ENCODE measurements around the gene TMA7B.

Gene TMA7B

DNA sequence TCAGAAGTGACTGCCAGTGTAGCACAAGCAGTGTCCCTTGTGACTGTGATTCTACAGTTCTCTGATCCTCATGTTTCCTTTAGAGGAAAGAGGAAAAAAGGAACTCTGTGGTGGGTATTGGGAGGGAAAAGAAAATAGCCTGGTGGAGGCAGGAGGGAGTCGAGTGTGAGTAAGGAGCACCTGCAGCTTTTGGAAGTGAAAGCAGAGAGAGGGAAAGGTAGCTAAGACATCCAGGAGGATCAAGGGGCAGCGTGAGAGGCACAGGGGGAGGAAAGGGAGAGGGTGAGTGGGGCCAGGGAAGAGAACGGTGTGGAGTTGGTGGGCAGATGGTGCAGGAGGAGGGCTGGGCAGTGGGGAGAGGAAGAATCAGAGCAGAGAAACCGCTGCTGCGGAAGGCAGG, 12.4 kb downstream of the TMA7B start:
- TF ChIP-seq, protein P1, sequence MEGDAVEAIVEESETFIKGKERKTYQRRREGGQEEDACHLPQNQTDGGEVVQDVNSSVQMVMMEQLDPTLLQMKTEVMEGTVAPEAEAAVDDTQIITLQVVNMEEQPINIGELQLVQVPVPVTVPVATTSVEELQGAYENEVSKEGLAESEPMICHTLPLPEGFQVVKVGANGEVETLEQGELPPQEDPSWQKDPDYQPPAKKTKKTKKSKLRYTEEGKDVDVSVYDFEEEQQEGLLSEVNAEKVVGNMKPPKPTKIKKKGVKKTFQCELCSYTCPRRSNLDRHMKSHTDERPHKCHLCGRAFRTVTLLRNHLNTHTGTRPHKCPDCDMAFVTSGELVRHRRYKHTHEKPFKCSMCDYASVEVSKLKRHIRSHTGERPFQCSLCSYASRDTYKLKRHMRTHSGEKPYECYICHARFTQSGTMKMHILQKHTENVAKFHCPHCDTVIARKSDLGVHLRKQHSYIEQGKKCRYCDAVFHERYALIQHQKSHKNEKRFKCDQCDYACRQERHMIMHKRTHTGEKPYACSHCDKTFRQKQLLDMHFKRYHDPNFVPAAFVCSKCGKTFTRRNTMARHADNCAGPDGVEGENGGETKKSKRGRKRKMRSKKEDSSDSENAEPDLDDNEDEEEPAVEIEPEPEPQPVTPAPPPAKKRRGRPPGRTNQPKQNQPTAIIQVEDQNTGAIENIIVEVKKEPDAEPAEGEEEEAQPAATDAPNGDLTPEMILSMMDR (conservative IDR thresholded peaks at IDR 0.05; ENCODE audit: low read length) = no peak
- H3K4me3 ChIP-seq (ENCODE audit: low read length) = no peak overlapping the region
- no peak for DNase-seq (ENCODE audit: low read depth)

DNA sequence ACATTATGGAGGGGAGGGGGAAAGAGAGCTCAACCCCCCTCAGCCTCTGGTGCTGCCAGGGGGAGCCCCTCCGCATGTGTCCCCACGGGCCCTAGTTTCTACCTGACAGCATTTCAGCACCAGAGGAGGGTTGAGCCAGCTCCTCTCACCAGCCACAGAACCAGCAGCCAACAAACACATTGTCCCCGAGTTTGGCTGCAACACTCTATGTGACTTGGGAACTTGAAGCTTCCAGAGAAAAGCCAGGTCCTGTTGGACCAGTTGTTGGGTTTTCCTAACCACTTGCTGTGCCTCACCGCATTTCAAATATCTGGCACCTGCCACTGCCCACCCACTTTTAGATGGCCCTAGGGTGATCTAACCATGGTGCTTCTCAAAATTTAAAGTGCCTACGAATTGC, 13.5 kb downstream of the TMA7B start:
- TF ChIP-seq, protein P1 (conservative IDR thresholded peaks at IDR 0.05; ENCODE audit: low read length) = no peak
- H3K4me3 ChIP-seq (ENCODE audit: low read length) = no peak overlapping the region
- no peak for DNase-seq (ENCODE audit: low read depth)

DNA sequence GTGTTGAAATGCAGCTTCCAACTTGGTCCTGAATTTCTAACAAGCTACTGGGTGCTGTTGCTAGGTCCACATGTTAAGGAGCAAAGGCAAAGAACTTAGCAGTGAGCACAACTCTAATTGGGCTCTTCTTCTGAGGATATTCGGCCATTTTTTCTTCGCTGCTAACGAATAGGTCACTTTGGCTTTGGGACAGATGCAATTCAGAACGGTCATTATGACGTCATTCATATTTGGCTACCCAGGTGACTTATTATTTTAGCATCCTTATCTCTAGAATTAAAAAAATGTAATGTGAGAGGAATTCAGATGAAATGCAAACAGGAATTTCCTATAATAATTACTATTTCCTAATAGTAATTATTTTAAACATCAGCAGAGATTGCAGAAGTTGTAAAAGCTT, 13.9 kb downstream of the TMA7B start:
- TF ChIP-seq, protein P1 (conservative IDR thresholded peaks at IDR 0.05; ENCODE audit: low read length) = no peak
- H3K4me3 ChIP-seq (ENCODE audit: low read length) = no peak overlapping the region
- no peak for DNase-seq (ENCODE audit: low read depth)

DNA sequence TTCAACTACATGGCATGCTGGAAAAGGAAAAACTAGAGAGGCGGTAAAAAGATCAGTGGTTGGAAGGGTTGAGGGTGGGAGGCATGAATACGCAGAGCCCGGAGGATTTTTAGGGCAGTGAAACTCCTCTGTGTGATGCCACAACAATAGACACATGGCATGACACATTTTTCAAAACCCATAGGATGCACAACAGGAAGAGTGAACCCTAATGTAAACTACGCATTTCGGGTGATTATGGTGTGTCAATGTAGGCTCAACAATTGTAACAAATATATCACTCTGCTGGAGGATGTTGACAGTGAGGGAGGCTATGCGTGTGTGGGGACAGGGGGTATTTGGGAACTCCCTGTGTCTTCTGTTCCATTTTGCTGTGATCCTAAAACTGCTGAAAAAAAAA, 18.9 kb downstream of the TMA7B start:
- no peak for DNase-seq (ENCODE audit: low read depth)
- TF ChIP-seq, protein P1 (conservative IDR thresholded peaks at IDR 0.05; ENCODE audit: low read length) = no peak
- H3K4me3 ChIP-seq (ENCODE audit: low read length) = no peak overlapping the region

DNA sequence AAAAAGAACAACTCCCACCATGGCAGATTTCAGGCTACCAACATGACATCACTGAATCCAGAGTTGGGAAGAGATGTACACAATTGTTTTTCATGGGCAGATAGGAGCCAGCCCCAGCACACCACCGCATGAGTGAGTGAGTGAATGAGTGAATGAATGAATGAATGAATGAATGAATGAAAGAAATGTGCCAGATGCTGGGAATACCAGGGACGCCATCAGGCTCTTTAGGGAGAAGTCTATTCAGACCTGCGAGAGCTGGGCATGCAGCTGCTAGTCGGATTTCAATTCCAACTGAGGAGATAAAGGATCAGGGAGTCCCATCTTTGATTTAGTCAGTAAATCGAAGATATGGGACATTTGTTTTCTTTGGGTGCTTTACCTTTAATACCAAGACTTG, 19.3 kb downstream of the TMA7B start:
- TF ChIP-seq, protein P1 (conservative IDR thresholded peaks at IDR 0.05; ENCODE audit: low read length) = no peak
- no peak overlapping the region for H3K4me3 ChIP-seq (ENCODE audit: low read length)
- no peak for DNase-seq (ENCODE audit: low read depth)

DNA sequence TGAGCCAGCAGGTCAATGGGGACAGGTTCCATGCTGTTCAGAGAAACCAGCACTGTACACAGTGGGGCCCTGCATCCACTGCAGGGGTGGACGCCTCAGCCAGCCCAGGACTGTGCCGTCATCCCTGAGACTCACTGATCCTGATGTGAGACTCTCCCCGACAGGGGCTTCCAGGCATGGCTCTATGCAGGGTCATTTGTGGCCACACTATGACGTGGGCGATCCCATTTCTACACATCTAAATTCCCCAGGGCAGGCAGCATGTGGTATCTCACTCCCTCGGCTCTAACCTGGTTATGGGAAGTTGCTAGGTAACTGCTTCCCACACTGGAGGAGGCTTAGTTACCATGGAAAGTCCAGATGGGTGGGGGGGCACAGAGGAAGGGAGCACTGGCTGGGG, 20.4 kb downstream of the TMA7B start:
- no peak for DNase-seq (ENCODE audit: low read depth)
- TF ChIP-seq, protein P1 (conservative IDR thresholded peaks at IDR 0.05; ENCODE audit: low read length) = no peak
- H3K4me3 ChIP-seq (ENCODE audit: low read length) = no peak overlapping the region

DNA sequence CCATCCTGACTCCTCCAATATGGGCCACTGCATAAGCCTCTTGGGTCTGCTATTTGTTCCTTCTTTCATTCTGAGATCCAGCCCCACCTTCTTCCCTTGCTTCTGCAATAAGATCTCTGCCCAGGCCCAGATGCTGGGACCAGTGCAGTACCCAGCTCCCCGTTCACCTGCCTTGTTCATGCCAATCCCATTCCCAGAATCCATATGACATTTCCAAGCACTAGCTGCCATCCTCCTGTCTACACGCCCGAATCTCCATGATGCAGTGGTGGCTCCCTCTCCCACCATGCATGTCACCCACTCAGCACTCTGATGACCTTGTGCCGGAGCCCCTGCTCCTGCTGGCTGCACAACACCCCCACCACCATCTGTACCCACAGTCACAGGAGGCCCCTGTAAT, 23.1 kb downstream of the TMA7B start:
- no peak for DNase-seq (ENCODE audit: low read depth)
- TF ChIP-seq, protein P1 (conservative IDR thresholded peaks at IDR 0.05; ENCODE audit: low read length) = no peak
- no peak overlapping the region for H3K4me3 ChIP-seq (ENCODE audit: low read length)

Data from AG10803 (cell line).